ENCODE data around the gene KLF16. TPM values are rescaled to one million over a fixed set of nuclear protein-coding genes. Genes with fewer than 3 reads are reported as not detected.

The KLF16 gene
- total and polyA plus RNA-seq, 9 of the 15 experiments (the other 6 are each of a cell fraction or from before 2014, with no cell fraction given), result 0.04 to 60.4 (median 6.8) TPM

GRCh38 chr19:1911098-1911497 is 47.7 kb upstream of the KLF16 start (continued):
- TF ChIP-seq CREB3L1 (IDR thresholded peaks at IDR 0.05; ENCODE audit: borderline replicate concordance, low read depth), result no peak
- no peak for TF ChIP-seq U2AF1 (optimal IDR thresholded peaks at IDR 0.05; ENCODE audit: low read depth, low read length)
- TF ChIP-seq E2F8 (IDR thresholded peaks at IDR 0.05; ENCODE audit: low read depth, partially characterized antibody), result no peak

GRCh38 chr19:1910177-1910576 is 46.8 kb upstream of the KLF16 start:
- no peak for ATAC-seq
- TF ChIP-seq ZBTB33 (CRISPR knock-in tag; IDR thresholded peaks at IDR 0.05) (peak; percentile 79), MAX (CRISPR knock-in tag; IDR thresholded peaks at IDR 0.05) (peak; percentile 25; the same call in 1 of the 2 replicates), PKNOX1 (IDR thresholded peaks at IDR 0.05) (no peak)
- Histone ChIP-seq H3K36me3 (ENCODE audit: control insufficient read depth, insufficient read depth, low read length) (peaks cover 58% of the 10 kb centered on the region; the same call in 1 of the 3 replicates), H3K9me3 (replicated peaks; ENCODE audit: control insufficient read depth, insufficient read depth, low read depth, low read length) (no peaks in the 10 kb centered on the region), H3K4me2 (ENCODE audit: insufficient read depth, low read length) (no peak overlapping the region), H3K9me1 (ENCODE audit: control insufficient read depth, insufficient read depth, low read length) (no peaks in the 10 kb centered on the region), H3K27ac (ENCODE audit: extremely low read depth, low read depth, low read length) (no peak overlapping the region), H3K4me1 (replicated peaks in 1 of 2; ENCODE audit: control insufficient read depth in 2 of 2, insufficient read depth in 2 of 2, low read length in 2 of 2) (peaks cover 10 to 67% of the 10 kb centered on the region in 2 experiments; a peak in 4 of 5 replicates), H3K9ac (ENCODE audit: insufficient read depth in 1 of 2, low read depth in 2 of 2, low read length in 2 of 2) (peak overlapping the region in 1 of 2 experiments; percentile 61; a peak in 2 of 4 replicates), H3K27me3 (ENCODE audit: control insufficient read depth in 2 of 2, insufficient read depth in 2 of 2, low read length in 2 of 2) (no peaks in the 10 kb centered on the region), H2AFZ (ENCODE audit: low read depth, low read length) (no peak overlapping the region), H3K79me2 (ENCODE audit: control insufficient read depth, insufficient read depth, low read length) (peaks cover 85% of the 10 kb centered on the region), H3K4me3 (no peak overlapping the region), H4K20me1 (replicated peaks; ENCODE audit: control insufficient read depth, insufficient read depth, low read length) (no peaks in the 10 kb centered on the region; the same call in 1 of the 2 replicates)
- CTCF ChIA-PET (ENCODE audit: low intra/inter-chr PET ratio), result no interaction called here
- in situ Hi-C loops (cut with MboI) (no loop called here), intact Hi-C loops (cut with micrococcal nuclease) (no loop called here)
- POLR2A ChIA-PET, result no interaction called here
- no TSS peak for BruUV-seq (replicated peaks)
- no peak for DNase-seq (ENCODE audit: extremely low read depth in 1 of 4, low spot score in 3 of 4)
- WGBS (ENCODE audit: insufficient coverage, low coverage, missing lambda C conversion rate), result 87% methylated on average over 9 of the region's 10 CpGs
- no peak for FAIRE-seq
